HEK293 (cell line): ENCODE results near the gene SIRT1.
A peak's percentile ranks its signal among the peaks of the same experiment; 100 is the strongest.

Source experiments
- HOXA7 ChIP-seq: sonication (generic); formaldehyde crosslinking; IDR thresholded peaks from 2 replicates; pipeline ENCODE4 v1.8.1; 2022; ENCODE audit warnings: missing genetic modification reagents, borderline replicate concordance
- KLF9 ChIP-seq: fragments of 450-650 bp; formaldehyde crosslinking; IDR thresholded peaks from 2 replicates; pipeline ENCODE4 v1.5.1; 2016; ENCODE audit warnings: missing biosample characterization, missing genetic modification characterization, low read depth
- RBAK ChIP-seq: fragments of 450-650 bp; formaldehyde crosslinking; IDR thresholded peaks from 2 replicates; pipeline ENCODE4 v1.5.1; 2016; ENCODE audit warnings: missing biosample characterization, missing genetic modification characterization
- SCRT1 ChIP-seq: fragments of 450-650 bp; formaldehyde crosslinking; IDR thresholded peaks from 2 replicates; pipeline ENCODE4 v1.5.1; 2016; ENCODE audit warnings: missing biosample characterization, missing genetic modification characterization, borderline replicate concordance
- SP2 ChIP-seq: fragments of 450-650 bp; formaldehyde crosslinking; IDR thresholded peaks from 2 replicates; pipeline ENCODE4 v1.5.1; 2016; ENCODE audit warnings: missing biosample characterization, missing genetic modification characterization
- TCF7L2 ChIP-seq: IDR thresholded peaks from 2 replicates; pipeline ENCODE4 v1.6.1; 2011; ENCODE audit warnings: low read depth, mild to moderate bottlenecking, inconsistent platforms, low read length, moderate library complexity, borderline replicate concordance
- WT1 ChIP-seq: fragments of 450-650 bp; formaldehyde crosslinking; IDR thresholded peaks from 2 replicates; pipeline ENCODE4 v1.5.1; 2016; ENCODE audit warnings: missing biosample characterization, missing genetic modification characterization
- YY2 ChIP-seq: fragments of 450-650 bp; formaldehyde crosslinking; IDR thresholded peaks from 2 replicates; pipeline ENCODE4 v1.5.1; 2016; ENCODE audit warnings: missing biosample characterization, missing genetic modification characterization
- ZBTB1 ChIP-seq: fragments of 450-650 bp; formaldehyde crosslinking; IDR thresholded peaks from 2 replicates; pipeline ENCODE4 v1.5.1; 2016; ENCODE audit warnings: missing biosample characterization, missing genetic modification characterization
- ZBTB7A ChIP-seq: fragments of 450-650 bp; formaldehyde crosslinking; IDR thresholded peaks from 2 replicates; pipeline ENCODE4 v1.5.1; 2016; ENCODE audit warnings: low read depth, missing biosample characterization, missing genetic modification characterization
- ZBTB8A ChIP-seq: fragments of 450-650 bp; formaldehyde crosslinking; IDR thresholded peaks from 2 replicates; pipeline ENCODE4 v1.5.1; 2016; ENCODE audit warnings: missing biosample characterization, missing genetic modification characterization
- ZFP41 ChIP-seq: fragments of 450-650 bp; formaldehyde crosslinking; IDR thresholded peaks from 2 replicates; pipeline ENCODE4 v1.5.1; 2016; ENCODE audit warnings: missing biosample characterization, missing genetic modification characterization, borderline replicate concordance
- ZNF112 ChIP-seq: fragments of 450-650 bp; formaldehyde crosslinking; IDR thresholded peaks from 2 replicates; pipeline ENCODE4 v1.5.0; 2017; ENCODE audit warnings: missing biosample characterization, missing genetic modification characterization
- ZNF133 ChIP-seq: fragments of 450-650 bp; formaldehyde crosslinking; IDR thresholded peaks from 2 replicates; pipeline ENCODE4 v1.5.1; 2016; ENCODE audit warnings: missing biosample characterization, missing genetic modification characterization
- ZNF138 ChIP-seq: fragments of 450-650 bp; formaldehyde crosslinking; IDR thresholded peaks from 2 replicates; pipeline ENCODE4 v1.5.1; 2016; ENCODE audit warnings: missing biosample characterization, missing genetic modification characterization, borderline replicate concordance
- ZNF155 ChIP-seq: fragments of 450-650 bp; formaldehyde crosslinking; IDR thresholded peaks from 2 replicates; pipeline ENCODE4 v1.5.1; 2016; ENCODE audit warnings: missing biosample characterization, missing genetic modification characterization
- ZNF184 ChIP-seq: fragments of 450-650 bp; IDR thresholded peaks from 2 replicates; pipeline ENCODE4 v1.5.1; 2018; ENCODE audit warnings: missing biosample characterization, mild to moderate bottlenecking, missing genetic modification characterization
- ZNF23 ChIP-seq: fragments of 450-650 bp; formaldehyde crosslinking; IDR thresholded peaks from 2 replicates; pipeline ENCODE4 v1.5.1; 2016; ENCODE audit warnings: missing biosample characterization, missing genetic modification characterization, borderline replicate concordance
- ZNF416 ChIP-seq: fragments of 450-650 bp; formaldehyde crosslinking; IDR thresholded peaks from 2 replicates; pipeline ENCODE4 v1.5.1; 2016; ENCODE audit warnings: missing biosample characterization, missing genetic modification characterization
- ZNF426 ChIP-seq: fragments of 450-650 bp; formaldehyde crosslinking; IDR thresholded peaks from 2 replicates; pipeline ENCODE4 v1.5.1; 2017; ENCODE audit warnings: missing biosample characterization, missing genetic modification characterization, mild to moderate bottlenecking, inconsistent platforms, moderate library complexity
- ZNF510 ChIP-seq: fragments of 450-650 bp; formaldehyde crosslinking; IDR thresholded peaks from 2 replicates; pipeline ENCODE4 v1.5.1; 2018; ENCODE audit warnings: mild to moderate bottlenecking, missing genetic modification characterization, missing biosample characterization; ENCODE audit not compliant: insufficient replicate concordance
- ZNF521 ChIP-seq: fragments of 450-650 bp; formaldehyde crosslinking; IDR thresholded peaks from 2 replicates; pipeline ENCODE4 v1.5.1; 2017; ENCODE audit warnings: missing biosample characterization, mild to moderate bottlenecking, missing genetic modification characterization
- ZNF530 ChIP-seq: fragments of 450-650 bp; formaldehyde crosslinking; IDR thresholded peaks from 2 replicates; pipeline ENCODE4 v1.5.1; 2016; ENCODE audit warnings: low read depth, missing biosample characterization, missing genetic modification characterization
- ZNF600 ChIP-seq: fragments of 450-650 bp; formaldehyde crosslinking; IDR thresholded peaks from 2 replicates; pipeline ENCODE4 v1.5.1; 2016; ENCODE audit warnings: missing biosample characterization, missing genetic modification characterization
- ZNF654 ChIP-seq: fragments of 450-650 bp; formaldehyde crosslinking; IDR thresholded peaks from 2 replicates; pipeline ENCODE4 v1.5.1; 2016; ENCODE audit warnings: low read depth, missing biosample characterization, missing genetic modification characterization
- ZNF776 ChIP-seq: fragments of 450-650 bp; formaldehyde crosslinking; IDR thresholded peaks from 2 replicates; pipeline ENCODE4 v1.5.0; 2017; ENCODE audit warnings: missing biosample characterization, missing genetic modification characterization, borderline replicate concordance
- ZNF777 ChIP-seq: fragments of 450-650 bp; formaldehyde crosslinking; IDR thresholded peaks from 2 replicates; pipeline ENCODE4 v1.5.1; 2017; ENCODE audit warnings: missing biosample characterization, missing genetic modification characterization, borderline replicate concordance
- ZNF792 ChIP-seq: fragments of 450-650 bp; formaldehyde crosslinking; IDR thresholded peaks from 2 replicates; pipeline ENCODE4 v1.5.1; 2016; ENCODE audit warnings: missing biosample characterization, missing genetic modification characterization
- TF ChIP-seq, protein P1 (sequence below): fragments of 450-650 bp; formaldehyde crosslinking; conservative IDR thresholded peaks from 2 replicates; pipeline ENCODE4 v1.5.1; 2016; ENCODE audit warnings: low read depth, missing biosample characterization, missing genetic modification characterization
- TF ChIP-seq, protein P2 (sequence below): fragments of 450-650 bp; formaldehyde crosslinking; IDR thresholded peaks from 2 replicates; pipeline ENCODE4 v1.5.1; 2017; ENCODE audit warnings: missing biosample characterization, missing genetic modification characterization
- TF ChIP-seq, protein P3 (sequence below): fragments of 450-650 bp; formaldehyde crosslinking; IDR thresholded peaks from 2 replicates; pipeline ENCODE4 v1.5.1; 2016; ENCODE audit warnings: missing biosample characterization, missing genetic modification characterization

SIRT1 gene

DNA sequence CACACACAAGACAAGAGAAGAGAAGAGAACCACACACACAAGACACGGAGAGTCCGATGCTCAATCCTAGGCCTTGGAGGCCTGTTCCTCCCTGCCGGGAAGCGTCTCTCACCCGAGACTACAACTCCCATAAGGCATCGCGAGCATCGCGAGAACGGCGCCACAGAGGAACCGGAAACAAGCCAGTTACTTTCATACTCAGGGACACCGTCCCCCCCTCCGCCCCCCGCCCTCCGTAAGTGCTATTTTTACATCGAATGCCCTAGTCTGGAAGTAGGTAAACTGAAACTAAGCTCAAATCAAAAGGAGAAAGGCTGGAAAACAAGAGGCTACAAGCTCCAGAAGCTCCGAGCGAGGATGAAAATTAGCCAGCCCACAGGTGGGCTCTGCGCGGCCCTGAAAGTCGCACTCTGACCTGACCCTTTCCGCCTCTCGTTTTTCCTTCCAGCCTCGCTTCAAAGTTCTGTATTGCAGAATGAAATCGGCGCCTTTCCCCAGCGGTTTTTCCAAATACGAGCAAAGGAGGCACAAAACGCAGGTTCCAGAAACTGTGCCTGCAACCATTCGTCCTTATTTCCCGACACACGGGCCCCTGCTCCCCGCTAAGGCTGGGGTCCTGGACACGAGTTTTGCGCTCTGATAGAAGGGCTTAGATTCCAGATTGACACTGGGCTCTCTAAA, 35.0 kb upstream of the SIRT1 start (continued):
- TF ChIP-seq, protein P1, sequence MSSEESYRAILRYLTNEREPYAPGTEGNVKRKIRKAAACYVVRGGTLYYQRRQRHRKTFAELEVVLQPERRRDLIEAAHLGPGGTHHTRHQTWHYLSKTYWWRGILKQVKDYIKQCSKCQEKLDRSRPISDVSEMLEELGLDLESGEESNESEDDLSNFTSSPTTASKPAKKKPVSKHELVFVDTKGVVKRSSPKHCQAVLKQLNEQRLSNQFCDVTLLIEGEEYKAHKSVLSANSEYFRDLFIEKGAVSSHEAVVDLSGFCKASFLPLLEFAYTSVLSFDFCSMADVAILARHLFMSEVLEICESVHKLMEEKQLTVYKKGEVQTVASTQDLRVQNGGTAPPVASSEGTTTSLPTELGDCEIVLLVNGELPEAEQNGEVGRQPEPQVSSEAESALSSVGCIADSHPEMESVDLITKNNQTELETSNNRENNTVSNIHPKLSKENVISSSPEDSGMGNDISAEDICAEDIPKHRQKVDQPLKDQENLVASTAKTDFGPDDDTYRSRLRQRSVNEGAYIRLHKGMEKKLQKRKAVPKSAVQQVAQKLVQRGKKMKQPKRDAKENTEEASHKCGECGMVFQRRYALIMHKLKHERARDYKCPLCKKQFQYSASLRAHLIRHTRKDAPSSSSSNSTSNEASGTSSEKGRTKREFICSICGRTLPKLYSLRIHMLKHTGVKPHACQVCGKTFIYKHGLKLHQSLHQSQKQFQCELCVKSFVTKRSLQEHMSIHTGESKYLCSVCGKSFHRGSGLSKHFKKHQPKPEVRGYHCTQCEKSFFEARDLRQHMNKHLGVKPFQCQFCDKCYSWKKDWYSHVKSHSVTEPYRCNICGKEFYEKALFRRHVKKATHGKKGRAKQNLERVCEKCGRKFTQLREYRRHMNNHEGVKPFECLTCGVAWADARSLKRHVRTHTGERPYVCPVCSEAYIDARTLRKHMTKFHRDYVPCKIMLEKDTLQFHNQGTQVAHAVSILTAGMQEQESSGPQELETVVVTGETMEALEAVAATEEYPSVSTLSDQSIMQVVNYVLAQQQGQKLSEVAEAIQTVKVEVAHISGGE (tag by site-specific recombination), result peak; percentile 96
- TF ChIP-seq ZNF23 (tag by site-specific recombination) (no peak), ZNF112 (tag by site-specific recombination) (no peak), ZNF133 (tag by site-specific recombination) (no peak), SCRT1 (tag by site-specific recombination) (peak; percentile 89), ZNF776 (no peak), ZNF155 (no peak), ZNF521 (tag by site-specific recombination) (no peak), ZBTB1 (tag by site-specific recombination) (no peak), KLF9 (tag by site-specific recombination) (peak; percentile 65; the same call in 1 of the 2 replicates), TCF7L2 (no peak), RBAK (tag by site-specific recombination) (no peak), ZNF777 (tag by site-specific recombination) (no peak), ZNF510 (tag by site-specific recombination) (no peak), ZNF426 (tag by site-specific recombination) (no peak), ZNF530 (tag by site-specific recombination) (no peak), ZBTB8A (tag by site-specific recombination) (0 out of 2 replicates have a peak, but pooled peaks have one; percentile 29), ZBTB7A (tag by site-specific recombination) (no peak), SP2 (tag by site-specific recombination) (peak; percentile 79), WT1 (tag by site-specific recombination) (no peak), ZNF184 (no peak), ZNF654 (tag by site-specific recombination) (no peak), HOXA7 (CRISPR knock-in tag) (no peak), ZNF138 (tag by site-specific recombination) (no peak), YY2 (tag by site-specific recombination) (0 out of 2 replicates have a peak, but pooled peaks have one; percentile 24), ZNF416 (no peak), ZNF600 (tag by site-specific recombination) (no peak), ZNF792 (tag by site-specific recombination) (no peak), ZFP41 (tag by site-specific recombination) (no peak)
- TF ChIP-seq, protein P2, sequence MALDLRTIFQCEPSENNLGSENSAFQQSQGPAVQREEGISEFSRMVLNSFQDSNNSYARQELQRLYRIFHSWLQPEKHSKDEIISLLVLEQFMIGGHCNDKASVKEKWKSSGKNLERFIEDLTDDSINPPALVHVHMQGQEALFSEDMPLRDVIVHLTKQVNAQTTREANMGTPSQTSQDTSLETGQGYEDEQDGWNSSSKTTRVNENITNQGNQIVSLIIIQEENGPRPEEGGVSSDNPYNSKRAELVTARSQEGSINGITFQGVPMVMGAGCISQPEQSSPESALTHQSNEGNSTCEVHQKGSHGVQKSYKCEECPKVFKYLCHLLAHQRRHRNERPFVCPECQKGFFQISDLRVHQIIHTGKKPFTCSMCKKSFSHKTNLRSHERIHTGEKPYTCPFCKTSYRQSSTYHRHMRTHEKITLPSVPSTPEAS, result no peak
- TF ChIP-seq, protein P3, sequence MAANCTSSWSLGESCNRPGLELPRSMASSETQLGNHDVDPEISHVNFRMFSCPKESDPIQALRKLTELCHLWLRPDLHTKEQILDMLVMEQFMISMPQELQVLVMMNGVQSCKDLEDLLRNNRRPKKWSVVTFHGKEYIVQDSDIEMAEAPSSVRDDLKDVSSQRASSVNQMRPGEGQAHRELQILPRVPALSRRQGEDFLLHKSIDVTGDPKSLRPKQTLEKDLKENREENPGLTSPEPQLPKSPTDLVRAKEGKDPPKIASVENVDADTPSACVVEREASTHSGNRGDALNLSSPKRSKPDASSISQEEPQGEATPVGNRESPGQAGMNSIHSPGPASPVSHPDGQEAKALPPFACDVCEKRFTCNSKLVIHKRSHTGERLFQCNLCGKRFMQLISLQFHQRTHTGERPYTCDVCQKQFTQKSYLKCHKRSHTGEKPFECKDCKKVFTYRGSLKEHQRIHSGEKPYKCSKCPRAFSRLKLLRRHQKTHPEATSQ (tag by site-specific recombination), result no peak
